ENCODE measurements around the gene PLPP6. TPM values are rescaled to one million over a fixed set of nuclear protein-coding genes. Genes with fewer than 3 reads are reported as not detected.

Gene PLPP6
- total and polyA plus RNA-seq, 2 donors (not counting 1 experiment from before 2014, with no cell fraction given) = 6.3 to 14.3 TPM

- H3K9me3 Mint-ChIP-seq (ENCODE audit: insufficient read depth) = no peaks in the 10 kb centered on the region
- intact Hi-C loops (cut with micrococcal nuclease) = no loop called here
- Histone ChIP-seq H3K9ac (ENCODE audit: low read length) (no peak overlapping the region), H2AFZ (ENCODE audit: insufficient read depth, low read depth, low read length, poor library complexity, severe bottlenecking) (no peak overlapping the region), H3K9me3 (ENCODE audit: control extremely low read depth in 1 of 3, control insufficient read depth in 2 of 3, insufficient read depth in 1 of 3, low read length in 2 of 3) (no peaks in the 10 kb centered on the region), H3K36me3 (replicated peaks in 1 of 2; ENCODE audit: control extremely low read depth in 1 of 2, control insufficient read depth in 1 of 2, extremely low read depth in 1 of 2, insufficient read depth in 2 of 2, low read length in 1 of 2) (no peaks in the 10 kb centered on the region), H3K4me1 (ENCODE audit: control insufficient read depth in 2 of 2, insufficient read depth in 2 of 2, low read length in 2 of 2) (no peaks in the 10 kb centered on the region), H3K27me3 (replicated peaks in 1 of 4; ENCODE audit: control extremely low read depth in 1 of 4, control insufficient read depth in 3 of 4, insufficient read depth in 4 of 4, low read length in 3 of 4) (no peaks in the 10 kb centered on the region), H3K4me2 (replicated peaks; ENCODE audit: low read depth, low read length, poor library complexity, severe bottlenecking) (no peak overlapping the region), H4K20me1 (ENCODE audit: control insufficient read depth, insufficient read depth, low read length, poor library complexity, severe bottlenecking) (no peaks in the 10 kb centered on the region), H3K27ac (ENCODE audit: low read length in 2 of 2) (no peak overlapping the region), H3K4me3 (ENCODE audit: control extremely low read depth in 1 of 5, extremely low read depth in 1 of 5, insufficient read depth in 1 of 5, low read depth in 2 of 5, low read length in 4 of 5) (no peak overlapping the region), H3K79me2 (ENCODE audit: control insufficient read depth, insufficient read depth, low read length) (no peaks in the 10 kb centered on the region)
- POLR2A ChIA-PET = no interaction called here
- no peak overlapping the region for H3K27ac Mint-ChIP-seq
- no peak for TF ChIP-seq EZH2 (IDR thresholded peaks at IDR 0.05; ENCODE audit: borderline replicate concordance, insufficient read depth, low read depth, low read length, poor library complexity, severe bottlenecking)
- TF ChIP-seq, protein P1, sequence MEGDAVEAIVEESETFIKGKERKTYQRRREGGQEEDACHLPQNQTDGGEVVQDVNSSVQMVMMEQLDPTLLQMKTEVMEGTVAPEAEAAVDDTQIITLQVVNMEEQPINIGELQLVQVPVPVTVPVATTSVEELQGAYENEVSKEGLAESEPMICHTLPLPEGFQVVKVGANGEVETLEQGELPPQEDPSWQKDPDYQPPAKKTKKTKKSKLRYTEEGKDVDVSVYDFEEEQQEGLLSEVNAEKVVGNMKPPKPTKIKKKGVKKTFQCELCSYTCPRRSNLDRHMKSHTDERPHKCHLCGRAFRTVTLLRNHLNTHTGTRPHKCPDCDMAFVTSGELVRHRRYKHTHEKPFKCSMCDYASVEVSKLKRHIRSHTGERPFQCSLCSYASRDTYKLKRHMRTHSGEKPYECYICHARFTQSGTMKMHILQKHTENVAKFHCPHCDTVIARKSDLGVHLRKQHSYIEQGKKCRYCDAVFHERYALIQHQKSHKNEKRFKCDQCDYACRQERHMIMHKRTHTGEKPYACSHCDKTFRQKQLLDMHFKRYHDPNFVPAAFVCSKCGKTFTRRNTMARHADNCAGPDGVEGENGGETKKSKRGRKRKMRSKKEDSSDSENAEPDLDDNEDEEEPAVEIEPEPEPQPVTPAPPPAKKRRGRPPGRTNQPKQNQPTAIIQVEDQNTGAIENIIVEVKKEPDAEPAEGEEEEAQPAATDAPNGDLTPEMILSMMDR (IDR thresholded peaks at IDR 0.05) = no peak
- no peak for DNase-seq
- ATAC-seq (ENCODE audit: low read depth) = no peak
- no CpG with 5 or more reads among the region's 2 CpGs for WGBS (ENCODE audit: insufficient coverage)
- H3K4me3 Mint-ChIP-seq = no peak overlapping the region
- CTCF ChIA-PET = interaction anchor here (1.0 to 1.8 kb wide), 3 partner anchors 11 to 325 kb away, joined by 3 to 5 read pairs (median 3); no protein-coding TSS in a partner anchor
- H3K4me1 Mint-ChIP-seq = no peaks in the 10 kb centered on the region
- H3K27me3 Mint-ChIP-seq = peaks cover 13% of the 10 kb centered on the region
Observed at GRCh38 chr9:4639420-4639819, 22.7 kb upstream of the PLPP6 start.

GRCh38 chr9:4640027-4640426 lies 22.1 kb upstream of the PLPP6 start:
- TF ChIP-seq EZH2 (IDR thresholded peaks at IDR 0.05; ENCODE audit: borderline replicate concordance, insufficient read depth, low read depth, low read length, poor library complexity, severe bottlenecking) = no peak
- TF ChIP-seq, protein P1 (IDR thresholded peaks at IDR 0.05) = peak; percentile 18
- Mint-ChIP-seq H3K4me1 (peaks cover 3% of the 10 kb centered on the region), H3K27ac (no peak overlapping the region), H3K9me3 (ENCODE audit: insufficient read depth) (no peaks in the 10 kb centered on the region), H3K4me3 (no peak overlapping the region), H3K27me3 (peaks cover 13% of the 10 kb centered on the region)
- Histone ChIP-seq H3K9me3 (ENCODE audit: control extremely low read depth in 1 of 3, control insufficient read depth in 2 of 3, insufficient read depth in 1 of 3, low read length in 2 of 3) (no peaks in the 10 kb centered on the region), H3K36me3 (replicated peaks in 1 of 2; ENCODE audit: control extremely low read depth in 1 of 2, control insufficient read depth in 1 of 2, extremely low read depth in 1 of 2, insufficient read depth in 2 of 2, low read length in 1 of 2) (no peaks in the 10 kb centered on the region), H3K4me2 (replicated peaks; ENCODE audit: low read depth, low read length, poor library complexity, severe bottlenecking) (no peak overlapping the region), H4K20me1 (ENCODE audit: control insufficient read depth, insufficient read depth, low read length, poor library complexity, severe bottlenecking) (no peaks in the 10 kb centered on the region), H2AFZ (ENCODE audit: insufficient read depth, low read depth, low read length, poor library complexity, severe bottlenecking) (no peak overlapping the region), H3K4me3 (ENCODE audit: control extremely low read depth in 1 of 5, extremely low read depth in 1 of 5, insufficient read depth in 1 of 5, low read depth in 2 of 5, low read length in 4 of 5) (no peak overlapping the region), H3K79me2 (ENCODE audit: control insufficient read depth, insufficient read depth, low read length) (no peaks in the 10 kb centered on the region), H3K27me3 (replicated peaks in 1 of 4; ENCODE audit: control extremely low read depth in 1 of 4, control insufficient read depth in 3 of 4, insufficient read depth in 4 of 4, low read length in 3 of 4) (no peaks in the 10 kb centered on the region), H3K27ac (ENCODE audit: low read length in 2 of 2) (no peak overlapping the region), H3K4me1 (ENCODE audit: control insufficient read depth in 2 of 2, insufficient read depth in 2 of 2, low read length in 2 of 2) (no peaks in the 10 kb centered on the region), H3K9ac (ENCODE audit: low read length) (no peak overlapping the region)
- ATAC-seq (ENCODE audit: low read depth) (no peak), DNase-seq (peak; percentile 13)
- CTCF ChIA-PET = interaction anchor here (1.0 to 1.8 kb wide), 3 partner anchors 10 to 325 kb away, joined by 3 to 5 read pairs (median 3); no protein-coding TSS in a partner anchor
- intact Hi-C loops (cut with micrococcal nuclease) = no loop called here
- POLR2A ChIA-PET = no interaction called here
- no CpG with 5 or more reads among the region's 2 CpGs for WGBS (ENCODE audit: insufficient coverage)

Data from B cell (primary cell).